CD14-positive monocyte (primary cell): Measurements from ENCODE around the gene FABP1. TPM values are rescaled to one million over a fixed set of nuclear protein-coding genes. Genes with fewer than 3 reads are reported as not detected.

Source experiments
- DNase-seq, 3 donors: peaks; one replicate each; pipeline ENCODE4 v3.0.0-alpha.2; 2011 to 2022
- H2AFZ ChIP-seq: 2 replicates; pipeline ENCODE4 v1.6.0; 2012; ENCODE audit warnings: mild to moderate bottlenecking, low read depth, low read length, inconsistent platforms; ENCODE audit not compliant: insufficient read depth, poor library complexity, severe bottlenecking
- H3K27ac ChIP-seq, 2 donors: 1 replicate in 1 of 2; 2 replicates in 1 of 2; pipeline ENCODE4 v1.5.1; 2012 to 2013; ENCODE audit warnings: low read length in 2 of 2, control low read depth in 1 of 2, inconsistent platforms in 1 of 2, low read depth in 1 of 2, mild to moderate bottlenecking in 1 of 2
- H3K27me3 ChIP-seq, 2 donors: one replicate each; pipeline versions ENCODE4 v1.6.0 to v1.6.1; 2011 to 2013; ENCODE audit warnings: low read length in 2 of 2; ENCODE audit not compliant: control insufficient read depth in 2 of 2, insufficient read depth in 2 of 2
- H3K36me3 ChIP-seq, 2 donors: replicated peaks in 1 of 2; 1 replicate in 1 of 2; 2 replicates in 1 of 2; pipeline versions ENCODE4 v1.5.1 to v1.6.1; 2012 to 2013; ENCODE audit warnings: low read length in 2 of 2, control low read depth in 1 of 2, inconsistent platforms in 1 of 2, mild to moderate bottlenecking in 1 of 2; ENCODE audit not compliant: insufficient read depth in 2 of 2, control insufficient read depth in 1 of 2
- H3K4me1 ChIP-seq, 2 donors: 1 replicate in 1 of 2; 2 replicates in 1 of 2; pipeline versions ENCODE4 v1.5.1 to v1.6.1; 2012 to 2013; ENCODE audit warnings: low read length in 2 of 2, control low read depth in 1 of 2, inconsistent platforms in 1 of 2, mild to moderate bottlenecking in 1 of 2, moderate library complexity in 1 of 2; ENCODE audit not compliant: insufficient read depth in 2 of 2, control insufficient read depth in 1 of 2
- H3K4me2 ChIP-seq: replicated peaks from 2 replicates; pipeline ENCODE3; 2012; ENCODE audit warnings: low read length, moderate library complexity, mild to moderate bottlenecking; ENCODE audit not compliant: poor library complexity, severe bottlenecking; ENCODE audit errors: extremely low read depth
- H3K4me3 ChIP-seq, 3 experiments: fragments of 200-600 bp in 1 of 3; sonication (generic) in 1 of 3; replicated peaks in 1 of 3; 1 replicate in 2 of 3; 2 replicates in 1 of 3; pipeline ENCODE4 v1.5.1; 2011 to 2013; ENCODE audit warnings: low read length in 3 of 3, mild to moderate bottlenecking in 3 of 3, control low read depth in 2 of 3, low read depth in 2 of 3, inconsistent platforms in 1 of 3, moderate library complexity in 1 of 3
- H3K79me2 ChIP-seq: 2 replicates; pipeline ENCODE4 v1.6.0; 2012; ENCODE audit warnings: mild to moderate bottlenecking, control low read depth, inconsistent platforms, low read length, moderate library complexity; ENCODE audit not compliant: insufficient read depth
- H3K9ac ChIP-seq: 2 replicates; pipeline ENCODE4 v1.6.0; 2017; ENCODE audit warnings: low read length, mild to moderate bottlenecking; ENCODE audit not compliant: insufficient read depth, poor library complexity, severe bottlenecking
- H3K9me3 ChIP-seq, 2 donors: replicated peaks in 1 of 2; 1 replicate in 1 of 2; 2 replicates in 1 of 2; pipeline versions ENCODE4 v1.5.1 to v1.6.1; 2012 to 2013; ENCODE audit warnings: low read length in 2 of 2, control low read depth in 1 of 2; ENCODE audit not compliant: control insufficient read depth in 1 of 2, insufficient read depth in 1 of 2
- H4K20me1 ChIP-seq: 2 replicates; pipeline ENCODE4 v1.6.0; 2012; ENCODE audit warnings: mild to moderate bottlenecking, low read length, control low read depth, moderate library complexity; ENCODE audit not compliant: insufficient read depth
- H3K27ac Mint-ChIP-seq, 7 donors: one replicate each; pipeline ENCODE4 v1.8.0; 2020; ENCODE audit warnings: mild to moderate bottlenecking in 7 of 7, mixed read lengths in 7 of 7, moderate library complexity in 6 of 7, inconsistent platforms in 2 of 7
- H3K27me3 Mint-ChIP-seq, 3 donors: one replicate each; pipeline ENCODE4 v1.8.0; 2021 to 2022; ENCODE audit warnings: low read depth in 3 of 3, mild to moderate bottlenecking in 3 of 3, mixed read lengths in 3 of 3, moderate library complexity in 3 of 3, inconsistent platforms in 1 of 3
- H3K36me3 Mint-ChIP-seq, 2 donors: one replicate each; pipeline ENCODE4 v1.8.0; 2020; ENCODE audit warnings: mixed read lengths in 2 of 2, inconsistent platforms in 1 of 2, mild to moderate bottlenecking in 1 of 2
- H3K4me1 Mint-ChIP-seq: one replicate; pipeline ENCODE4 v1.8.0; 2020; ENCODE audit warnings: mild to moderate bottlenecking, mixed read lengths
- H3K4me3 Mint-ChIP-seq, 2 donors: one replicate each; pipeline ENCODE4 v1.8.0; 2020; ENCODE audit warnings: mild to moderate bottlenecking in 2 of 2, mixed read lengths in 2 of 2, moderate library complexity in 1 of 2
- H3K9me3 Mint-ChIP-seq, 7 donors: one replicate each; pipeline ENCODE4 v1.8.0; 2020 to 2022; ENCODE audit warnings: mixed read lengths in 7 of 7, mild to moderate bottlenecking in 6 of 7, moderate library complexity in 6 of 7, inconsistent platforms in 2 of 7
- WGBS: methylation state at CpG from one replicate; pipeline ENCODE4 v1.1.5; 2013; ENCODE audit warnings: missing lambda C conversion rate; ENCODE audit not compliant: insufficient coverage; 5-methylcytosine and 5-hydroxymethylcytosine counted together
- intact Hi-C, 2 donors: fragments of 100-400 bp; cut with micrococcal nuclease; formaldehyde crosslinking; loops; one replicate each; pipeline versions ENCODE4 v1.15.0 to v1.15.1; 2023
- polyA plus RNA-seq, 3 donors: library from polyadenylated mRNA; depleted of rRNA in 1 of 3; unstranded in 2 of 3; stranded (reverse) in 1 of 3; fragments of 300-500 nt in 2 of 3; fragments of >200 nt in 1 of 3; fragmentation: Illumina TruSeq in 2 of 3; gene quantifications; 1 replicate in 2 of 3; 2 replicates in 1 of 3; pipeline ENCODE4 v1.2.3, GENCODE V29; 2012 to 2021
- TF ChIP-seq, protein P1 (sequence below): fragments of 200-600 bp; IDR thresholded peaks from one replicate; pipeline ENCODE4 v1.8.0; 2022; ENCODE audit warnings: antibody characterized with exemption, mild to moderate bottlenecking

The FABP1 gene
- polyA plus RNA-seq, 3 donors: not detected

DNA sequence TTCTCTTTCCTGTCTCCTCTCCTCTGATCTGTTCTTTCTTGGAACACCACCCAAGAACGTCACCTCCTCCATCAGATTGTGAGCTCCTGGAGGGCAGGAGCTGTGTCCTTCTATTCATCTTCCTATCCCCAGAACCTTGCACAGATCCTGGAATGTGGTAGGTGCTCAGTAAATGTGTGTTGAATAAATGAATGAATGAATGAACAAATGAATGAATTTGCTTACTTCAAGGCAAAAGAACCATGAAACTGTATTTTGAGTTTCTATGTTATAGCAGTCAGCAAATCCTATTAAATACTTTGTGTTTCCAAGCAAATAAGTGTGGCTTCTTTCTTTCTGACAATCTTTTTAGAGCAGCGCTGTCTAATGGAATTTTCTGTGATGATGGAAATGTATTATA lies 14.8 kb downstream of the FABP1 start:
- H4K20me1 ChIP-seq: no peaks in the 10 kb centered on the region
- TF ChIP-seq, protein P1, sequence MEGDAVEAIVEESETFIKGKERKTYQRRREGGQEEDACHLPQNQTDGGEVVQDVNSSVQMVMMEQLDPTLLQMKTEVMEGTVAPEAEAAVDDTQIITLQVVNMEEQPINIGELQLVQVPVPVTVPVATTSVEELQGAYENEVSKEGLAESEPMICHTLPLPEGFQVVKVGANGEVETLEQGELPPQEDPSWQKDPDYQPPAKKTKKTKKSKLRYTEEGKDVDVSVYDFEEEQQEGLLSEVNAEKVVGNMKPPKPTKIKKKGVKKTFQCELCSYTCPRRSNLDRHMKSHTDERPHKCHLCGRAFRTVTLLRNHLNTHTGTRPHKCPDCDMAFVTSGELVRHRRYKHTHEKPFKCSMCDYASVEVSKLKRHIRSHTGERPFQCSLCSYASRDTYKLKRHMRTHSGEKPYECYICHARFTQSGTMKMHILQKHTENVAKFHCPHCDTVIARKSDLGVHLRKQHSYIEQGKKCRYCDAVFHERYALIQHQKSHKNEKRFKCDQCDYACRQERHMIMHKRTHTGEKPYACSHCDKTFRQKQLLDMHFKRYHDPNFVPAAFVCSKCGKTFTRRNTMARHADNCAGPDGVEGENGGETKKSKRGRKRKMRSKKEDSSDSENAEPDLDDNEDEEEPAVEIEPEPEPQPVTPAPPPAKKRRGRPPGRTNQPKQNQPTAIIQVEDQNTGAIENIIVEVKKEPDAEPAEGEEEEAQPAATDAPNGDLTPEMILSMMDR: no peak
- Mint-ChIP-seq H3K4me3 (no peak overlapping the region), H3K4me1 (no peaks in the 10 kb centered on the region), H3K27me3 (peaks cover 2 to 7% (median 4%) of the 10 kb centered on the region in 3 donors), H3K36me3 (no peaks in the 10 kb centered on the region), H3K9me3 (peaks cover 0 to 5% (median 0%) of the 10 kb centered on the region in 7 donors), H3K27ac (no peak overlapping the region)
- no CpG with 5 or more reads among the region's 2 CpGs for WGBS
- H3K9me3 ChIP-seq: no peaks in the 10 kb centered on the region
- intact Hi-C loops: no loop called here
- H2AFZ ChIP-seq: no peak overlapping the region
- DNase-seq: no peak
- no peak overlapping the region for H3K27ac ChIP-seq
- H3K79me2 ChIP-seq: no peaks in the 10 kb centered on the region
- H3K9ac ChIP-seq: no peak overlapping the region
- H3K27me3 ChIP-seq: no peaks in the 10 kb centered on the region
- no peaks in the 10 kb centered on the region for H3K36me3 ChIP-seq
- H3K4me3 ChIP-seq: no peak overlapping the region
- H3K4me2 ChIP-seq: no peak overlapping the region
- H3K4me1 ChIP-seq: no peaks in the 10 kb centered on the region

DNA sequence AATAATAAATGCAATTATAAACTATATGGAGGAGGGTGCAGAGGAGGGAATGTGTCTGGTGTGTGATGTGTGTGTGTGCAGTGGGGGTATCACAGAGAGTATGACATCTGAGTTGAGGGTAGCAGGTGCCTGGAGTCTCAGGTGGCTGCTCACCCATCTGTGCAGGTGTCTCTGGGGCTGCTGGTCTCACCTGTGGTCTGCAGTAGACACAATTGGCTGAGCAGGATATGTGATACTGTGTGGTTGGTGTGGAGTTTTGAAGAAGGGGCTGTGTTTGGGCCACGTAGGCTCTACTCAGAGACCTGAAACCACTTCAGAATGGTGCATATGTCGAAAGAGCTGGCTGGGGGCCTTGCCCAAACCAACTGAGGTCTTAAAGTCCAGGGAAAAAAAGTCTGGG lies 17.0 kb downstream of the FABP1 start:
- Histone ChIP-seq H3K4me3 (no peak overlapping the region), H3K27ac (no peak overlapping the region), H3K4me1 (no peaks in the 10 kb centered on the region), H3K79me2 (no peaks in the 10 kb centered on the region), H3K4me2 (no peak overlapping the region), H2AFZ (no peak overlapping the region), H3K36me3 (no peaks in the 10 kb centered on the region), H3K27me3 (no peaks in the 10 kb centered on the region), H3K9me3 (no peaks in the 10 kb centered on the region), H4K20me1 (no peaks in the 10 kb centered on the region), H3K9ac (no peak overlapping the region)
- H3K4me1 Mint-ChIP-seq: no peaks in the 10 kb centered on the region
- no peak for DNase-seq
- no peak overlapping the region for H3K4me3 Mint-ChIP-seq
- H3K27me3 Mint-ChIP-seq: peaks cover 0 to 4% (median 3%) of the 10 kb centered on the region in 3 donors
- TF ChIP-seq, protein P1: no peak
- 57% methylated on average over 1 of the region's 2 CpGs for WGBS
- peaks cover 0 to 7% (median 1%) of the 10 kb centered on the region in 7 donors for H3K9me3 Mint-ChIP-seq
- intact Hi-C loops: no loop called here
- H3K36me3 Mint-ChIP-seq: no peaks in the 10 kb centered on the region
- H3K27ac Mint-ChIP-seq: no peak overlapping the region
